Measurements from ENCODE around the gene BAZ1B. TPM values are rescaled to one million over a fixed set of nuclear protein-coding genes. Genes with fewer than 3 reads are reported as not detected.

BAZ1B gene
- total and polyA plus RNA-seq, 9 of the 15 experiments (the other 6 are each of a cell fraction or from before 2014, with no cell fraction given) = 15.0 to 134 (median 79.5) TPM

GRCh38 chr7:73520673-73521635 is 1.1 kb downstream of the BAZ1B start (continued):
- TF ChIP-seq ZNF318 (IDR thresholded peaks at IDR 0.05; ENCODE audit: borderline replicate concordance in 1 of 2, low read depth in 1 of 2) (0 out of 4 replicates have a peak, but pooled peaks of 1 of the 2 experiments have one; percentile 12), POLR2H (tag; IDR thresholded peaks at IDR 0.05; ENCODE audit: low read depth) (no peak; the same call in 1 of the 2 replicates), ELK3 (CRISPR knock-in tag; IDR thresholded peaks at IDR 0.05) (no peak), ZBTB11 (CRISPR knock-in tag; IDR thresholded peaks at IDR 0.05) (no peak), SP2 (IDR thresholded peaks at IDR 0.05; ENCODE audit: extremely low read depth, low read depth, low read length, poor library complexity, severe bottlenecking) (no peak)
- TF ChIP-seq, protein P1, sequence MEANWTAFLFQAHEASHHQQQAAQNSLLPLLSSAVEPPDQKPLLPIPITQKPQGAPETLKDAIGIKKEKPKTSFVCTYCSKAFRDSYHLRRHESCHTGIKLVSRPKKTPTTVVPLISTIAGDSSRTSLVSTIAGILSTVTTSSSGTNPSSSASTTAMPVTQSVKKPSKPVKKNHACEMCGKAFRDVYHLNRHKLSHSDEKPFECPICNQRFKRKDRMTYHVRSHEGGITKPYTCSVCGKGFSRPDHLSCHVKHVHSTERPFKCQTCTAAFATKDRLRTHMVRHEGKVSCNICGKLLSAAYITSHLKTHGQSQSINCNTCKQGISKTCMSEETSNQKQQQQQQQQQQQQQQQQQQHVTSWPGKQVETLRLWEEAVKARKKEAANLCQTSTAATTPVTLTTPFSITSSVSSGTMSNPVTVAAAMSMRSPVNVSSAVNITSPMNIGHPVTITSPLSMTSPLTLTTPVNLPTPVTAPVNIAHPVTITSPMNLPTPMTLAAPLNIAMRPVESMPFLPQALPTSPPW (CRISPR knock-in tag; IDR thresholded peaks at IDR 0.05) = no peak
- TF ChIP-seq, protein P2, sequence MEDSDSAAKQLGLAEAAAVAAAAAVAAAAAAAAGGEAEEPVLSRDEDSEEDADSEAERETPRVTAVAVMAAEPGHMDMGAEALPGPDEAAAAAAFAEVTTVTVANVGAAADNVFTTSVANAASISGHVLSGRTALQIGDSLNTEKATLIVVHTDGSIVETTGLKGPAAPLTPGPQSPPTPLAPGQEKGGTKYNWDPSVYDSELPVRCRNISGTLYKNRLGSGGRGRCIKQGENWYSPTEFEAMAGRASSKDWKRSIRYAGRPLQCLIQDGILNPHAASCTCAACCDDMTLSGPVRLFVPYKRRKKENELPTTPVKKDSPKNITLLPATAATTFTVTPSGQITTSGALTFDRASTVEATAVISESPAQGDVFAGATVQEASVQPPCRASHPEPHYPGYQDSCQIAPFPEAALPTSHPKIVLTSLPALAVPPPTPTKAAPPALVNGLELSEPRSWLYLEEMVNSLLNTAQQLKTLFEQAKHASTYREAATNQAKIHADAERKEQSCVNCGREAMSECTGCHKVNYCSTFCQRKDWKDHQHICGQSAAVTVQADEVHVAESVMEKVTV (CRISPR knock-in tag; IDR thresholded peaks at IDR 0.05) = no peak
